KMS-11 (cell line): ENCODE measurements around the gene GPR32.
"Not testable (repeated sequence)": the region's sequence is repeated elsewhere in the genome, so short reads cannot be mapped to it uniquely, and the experiment has no call there.

ENCODE experiments used
- H2AFZ ChIP-seq: fragments of 200-600 bp; sonication (generic); 2 replicates; pipeline ENCODE4 v1.6.1; 2016; ENCODE audit warnings: antibody characterized with exemption, mixed run types, low read depth
- H3K27ac ChIP-seq: fragments of 200-600 bp; sonication (generic); 2 replicates; pipeline ENCODE4 v1.6.1; 2016; ENCODE audit warnings: mild to moderate bottlenecking, mixed run types
- H3K27me3 ChIP-seq: fragments of 200-600 bp; sonication (generic); 2 replicates; pipeline ENCODE4 v1.6.1; 2017; ENCODE audit warnings: mild to moderate bottlenecking, low read depth, mixed run types, moderate library complexity; ENCODE audit not compliant: insufficient read depth
- H3K36me3 ChIP-seq: fragments of 200-600 bp; sonication (generic); 2 replicates; pipeline ENCODE4 v1.6.1; 2017; ENCODE audit warnings: mild to moderate bottlenecking, mixed run types; ENCODE audit not compliant: insufficient read depth
- H3K4me1 ChIP-seq: fragments of 200-600 bp; sonication (generic); 2 replicates; pipeline ENCODE4 v1.6.1; 2016; ENCODE audit warnings: mild to moderate bottlenecking, low read depth, mixed run types; ENCODE audit not compliant: poor library complexity, severe bottlenecking
- H3K4me2 ChIP-seq: fragments of 200-600 bp; sonication (generic); 2 replicates; pipeline ENCODE4 v1.7.0; 2016; ENCODE audit warnings: mild to moderate bottlenecking, mixed run types
- H3K4me3 ChIP-seq: fragments of 200-600 bp; sonication (generic); IDR thresholded peaks from 2 replicates; pipeline ENCODE4 v1.6.1; 2017; ENCODE audit warnings: low read depth, low read length, mixed read lengths; ENCODE audit not compliant: insufficient read depth
- H3K79me2 ChIP-seq: fragments of 200-600 bp; sonication (generic); 2 replicates; pipeline ENCODE4 v1.6.1; 2016; ENCODE audit warnings: low read depth, mixed run types; ENCODE audit not compliant: insufficient read depth
- H3K9ac ChIP-seq: fragments of 200-600 bp; sonication (generic); 2 replicates; pipeline ENCODE4 v1.6.1; 2016; ENCODE audit warnings: mild to moderate bottlenecking, mixed run types
- H4K20me1 ChIP-seq: fragments of 200-600 bp; sonication (generic); 2 replicates; pipeline ENCODE4 v1.6.1; 2016; ENCODE audit warnings: mild to moderate bottlenecking, mixed run types; ENCODE audit not compliant: insufficient read depth
- CTCF ChIP-seq: fragments of 200-600 bp; sonication (generic); conservative IDR thresholded peaks from 2 replicates; pipeline ENCODE4 v1.6.1; 2017; ENCODE audit warnings: low read depth, mild to moderate bottlenecking, antibody characterized with exemption, low read length, moderate library complexity, mixed read lengths

Gene GPR32

GRCh38 chr19:50743537-50743936, 26.7 kb upstream of the GPR32 start:
- H3K79me2 ChIP-seq: no peaks in the 10 kb centered on the region
- H3K27me3 ChIP-seq: peaks cover 15% of the 10 kb centered on the region
- H4K20me1 ChIP-seq: no peaks in the 10 kb centered on the region
- H3K36me3 ChIP-seq: no peaks in the 10 kb centered on the region
- H3K4me2 ChIP-seq: no peak overlapping the region
- no peaks in the 10 kb centered on the region for H3K4me1 ChIP-seq
- no peak for TF ChIP-seq CTCF
- H3K9ac ChIP-seq: no peak overlapping the region
- H2AFZ ChIP-seq: no peak overlapping the region
- H3K4me3 ChIP-seq: no peak overlapping the region
- no peak overlapping the region for H3K27ac ChIP-seq

- Histone ChIP-seq H3K9ac (no peak overlapping the region), H4K20me1 (no peaks in the 10 kb centered on the region), H3K27me3 (peaks cover 25% of the 10 kb centered on the region), H2AFZ (no peak overlapping the region), H3K4me1 (no peaks in the 10 kb centered on the region), H3K4me3 (no peak overlapping the region), H3K79me2 (no peaks in the 10 kb centered on the region), H3K36me3 (no peaks in the 10 kb centered on the region), H3K27ac (no peak overlapping the region), H3K4me2 (no peak overlapping the region)
- no peak for TF ChIP-seq CTCF
Measured at GRCh38 chr19:50745221-50745620, 25.0 kb upstream of the GPR32 start.

- H2AFZ ChIP-seq, H3K4me1 ChIP-seq, H4K20me1 ChIP-seq, H3K27ac ChIP-seq, H3K4me2 ChIP-seq, H3K79me2 ChIP-seq, H3K4me3 ChIP-seq, H3K9ac ChIP-seq, H3K36me3 ChIP-seq: not testable (repeated sequence)
- peaks cover 34% of the 10 kb centered on the region for H3K27me3 ChIP-seq
Measured at GRCh38 chr19:50747141-50747540, 23.1 kb upstream of the GPR32 start.

- H3K36me3 ChIP-seq: no peaks in the 10 kb centered on the region
- no peak overlapping the region for H3K4me2 ChIP-seq
Measured at GRCh38 chr19:50749490-50749889, 20.8 kb upstream of the GPR32 start.

GRCh38 chr19:50750010-50750409, 20.3 kb upstream of the GPR32 start:
- no peak overlapping the region for H3K27ac ChIP-seq
- no peaks in the 10 kb centered on the region for H3K79me2 ChIP-seq
- peaks cover 44% of the 10 kb centered on the region for H3K27me3 ChIP-seq
- no peak overlapping the region for H3K4me2 ChIP-seq
- H2AFZ ChIP-seq: no peak overlapping the region
- TF ChIP-seq CTCF: no peak
- H4K20me1 ChIP-seq: no peaks in the 10 kb centered on the region
- H3K4me1 ChIP-seq: no peaks in the 10 kb centered on the region
- no peak overlapping the region for H3K9ac ChIP-seq
- H3K36me3 ChIP-seq: no peaks in the 10 kb centered on the region
- H3K4me3 ChIP-seq: no peak overlapping the region

More at GRCh38 chr19:50749490-50749889, 20.8 kb upstream of the GPR32 start:
- Histone ChIP-seq H3K79me2 (no peaks in the 10 kb centered on the region), H4K20me1 (no peaks in the 10 kb centered on the region), H3K4me3 (no peak overlapping the region), H3K27me3 (peaks cover 39% of the 10 kb centered on the region), H3K27ac (no peak overlapping the region), H3K4me1 (no peaks in the 10 kb centered on the region), H2AFZ (no peak overlapping the region), H3K9ac (no peak overlapping the region)
- TF ChIP-seq CTCF: no peak
